COLO829 (cell line): ENCODE results near the gene CD99.

Source experiments
- DNase-seq: peaks from one replicate; pipeline ENCODE4 v3.0.0; 2012; ENCODE audit warnings: low spot score

CD99 gene, protein sequence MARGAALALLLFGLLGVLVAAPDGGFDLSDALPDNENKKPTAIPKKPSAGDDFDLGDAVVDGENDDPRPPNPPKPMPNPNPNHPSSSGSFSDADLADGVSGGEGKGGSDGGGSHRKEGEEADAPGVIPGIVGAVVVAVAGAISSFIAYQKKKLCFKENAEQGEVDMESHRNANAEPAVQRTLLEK

DNA sequence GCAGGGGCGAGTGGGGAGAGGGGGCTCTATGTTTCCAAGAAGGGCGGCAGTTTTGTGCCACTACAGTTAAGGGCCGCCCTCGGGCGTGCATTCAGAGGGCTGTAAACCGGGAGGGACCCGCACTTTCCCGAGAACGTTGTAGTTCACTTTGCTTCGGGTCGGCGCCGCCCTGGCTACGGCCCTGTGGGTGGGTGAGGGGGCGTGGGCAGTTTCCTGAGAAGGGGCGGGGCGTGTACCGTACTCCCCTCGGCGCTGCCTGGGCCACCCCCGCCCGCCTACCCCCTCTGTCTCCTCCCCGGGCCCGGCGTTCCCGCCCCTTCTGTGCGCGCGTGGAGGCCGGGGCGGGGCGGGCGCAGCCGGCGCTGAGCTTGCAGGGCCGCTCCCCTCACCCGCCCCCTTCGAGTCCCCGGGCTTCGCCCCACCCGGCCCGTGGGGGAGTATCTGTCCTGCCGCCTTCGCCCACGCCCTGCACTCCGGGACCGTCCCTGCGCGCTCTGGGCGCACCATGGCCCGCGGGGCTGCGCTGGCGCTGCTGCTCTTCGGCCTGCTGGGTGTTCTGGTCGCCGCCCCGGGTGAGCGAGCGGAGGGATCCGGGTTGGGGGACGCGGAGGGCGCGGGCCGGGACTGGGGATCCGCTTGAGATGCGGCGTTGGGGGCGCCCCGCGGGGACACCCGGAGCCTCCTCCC is at the start of gene CD99:
CD99 (plus strand) TSS at position 440 of the 687 bp plus-strand sequence; CDS start at position 506, 66 bp downstream.
- DNase-seq: peak; percentile 45

DNA sequence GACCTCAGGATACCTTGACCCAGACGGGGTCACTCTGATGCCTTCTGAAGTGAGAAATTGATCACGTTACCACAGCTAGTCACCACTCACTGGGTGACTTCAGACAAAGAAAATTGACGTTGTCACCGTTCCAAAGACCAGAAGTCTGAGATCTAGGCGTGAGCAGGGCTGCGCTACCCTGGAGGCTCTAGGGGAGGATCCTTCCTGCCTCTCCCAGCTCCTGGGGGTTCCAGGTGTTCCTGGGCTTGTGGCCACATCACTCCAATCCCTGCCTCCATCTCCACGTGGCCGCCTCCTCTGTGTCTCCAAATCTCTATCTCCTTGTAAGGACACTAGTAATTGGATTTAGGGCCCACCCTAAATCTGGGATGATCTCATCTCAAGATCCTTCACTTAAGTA is 48.9 kb upstream of the CD99 start:
- no peak for DNase-seq

DNA sequence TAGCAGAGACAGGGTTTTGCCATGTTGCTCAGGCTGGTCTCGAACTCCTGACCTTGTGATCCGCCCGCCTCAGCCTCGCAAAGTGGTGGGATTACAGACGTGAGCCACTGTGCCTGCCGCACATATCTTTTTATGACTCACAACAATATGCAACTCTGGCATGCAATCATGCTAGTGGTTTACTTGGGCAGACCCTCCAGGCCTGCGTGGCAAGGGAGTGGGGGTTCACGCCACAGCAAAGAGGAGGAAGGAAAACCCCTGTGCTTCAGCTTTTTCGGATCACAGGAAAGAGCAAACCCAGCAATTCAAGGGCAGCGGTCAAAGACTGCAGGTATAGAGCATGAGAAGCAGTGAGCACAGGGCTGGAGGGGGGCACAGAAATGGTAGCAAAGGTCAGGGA is 48.3 kb upstream of the CD99 start:
- DNase-seq: no peak

DNA sequence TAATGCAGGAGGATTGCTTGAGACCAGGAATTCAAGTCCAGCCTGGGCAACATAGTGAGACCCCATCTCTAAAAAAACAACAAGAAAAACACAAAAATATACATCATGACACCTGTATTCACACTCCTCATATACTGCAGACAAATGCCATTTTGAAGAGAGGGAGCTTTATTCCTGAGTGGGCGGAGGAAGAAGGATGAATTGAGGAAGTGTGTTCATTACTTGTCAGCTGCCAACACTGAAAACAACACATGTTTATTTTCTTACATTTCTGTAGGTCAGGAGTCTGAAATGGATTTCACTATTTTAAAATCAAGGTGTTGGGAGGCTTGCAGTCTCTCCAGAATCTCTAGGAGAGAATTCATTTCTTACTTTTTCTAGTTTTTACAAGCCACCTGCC is 47.2 kb upstream of the CD99 start:
- no peak for DNase-seq

DNA sequence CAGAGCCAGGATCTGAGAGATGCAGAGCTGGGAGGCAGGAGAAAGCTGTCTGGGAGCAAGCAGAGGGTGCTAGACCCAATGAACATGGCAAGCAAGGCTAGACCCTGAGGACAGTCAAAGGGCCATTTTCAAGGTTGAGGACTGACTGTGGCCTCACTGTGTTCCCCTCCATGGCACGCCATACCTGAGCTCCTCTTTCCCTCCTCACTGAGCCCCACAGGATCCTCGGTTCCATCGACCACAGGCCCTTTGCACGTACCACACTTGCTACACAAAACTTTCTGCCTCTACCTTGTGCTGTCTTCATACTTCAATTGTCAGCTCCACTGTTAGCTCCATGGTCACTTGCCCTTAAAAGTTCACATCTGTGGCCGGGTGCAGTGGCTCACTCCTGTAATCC is 45.5 kb upstream of the CD99 start:
- no peak for DNase-seq

DNA sequence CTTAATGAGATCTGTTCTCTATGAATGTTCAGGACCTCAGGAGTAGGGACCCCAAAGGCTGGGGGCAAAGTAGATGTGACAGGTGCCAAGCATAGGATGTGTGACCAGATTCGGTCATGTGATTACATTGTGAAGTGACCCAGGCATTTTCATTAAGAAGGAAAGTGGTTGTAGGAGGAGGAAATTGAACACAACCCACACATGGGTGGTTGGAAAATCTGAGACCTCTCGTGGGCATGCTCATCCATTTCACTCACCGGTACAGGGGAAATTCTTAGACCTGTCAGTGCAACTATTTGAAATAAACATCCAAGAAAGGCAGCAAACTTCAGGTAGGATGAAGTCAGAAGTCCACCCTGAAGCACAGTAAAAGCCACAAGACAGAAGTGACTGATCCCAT is 43.5 kb upstream of the CD99 start:
- no peak for DNase-seq

DNA sequence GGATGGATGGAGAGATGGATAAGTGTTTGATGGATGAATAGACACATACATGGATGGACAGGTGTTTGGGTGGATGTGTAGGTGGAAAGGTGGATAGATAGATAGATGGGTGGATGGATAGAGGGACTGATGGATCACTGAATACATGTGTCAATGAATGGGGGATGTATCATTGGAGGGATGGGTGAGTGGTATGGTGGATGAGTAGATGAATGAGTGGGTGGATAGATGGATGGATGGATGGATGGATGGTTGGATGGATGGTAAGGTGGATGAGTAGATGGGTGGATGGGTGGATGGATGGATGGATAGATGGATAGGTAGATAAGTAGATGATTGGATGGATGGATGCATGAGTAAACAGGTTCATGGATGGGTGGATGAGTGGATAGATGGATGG is 41.1 kb upstream of the CD99 start:
- DNase-seq: no peak

DNA sequence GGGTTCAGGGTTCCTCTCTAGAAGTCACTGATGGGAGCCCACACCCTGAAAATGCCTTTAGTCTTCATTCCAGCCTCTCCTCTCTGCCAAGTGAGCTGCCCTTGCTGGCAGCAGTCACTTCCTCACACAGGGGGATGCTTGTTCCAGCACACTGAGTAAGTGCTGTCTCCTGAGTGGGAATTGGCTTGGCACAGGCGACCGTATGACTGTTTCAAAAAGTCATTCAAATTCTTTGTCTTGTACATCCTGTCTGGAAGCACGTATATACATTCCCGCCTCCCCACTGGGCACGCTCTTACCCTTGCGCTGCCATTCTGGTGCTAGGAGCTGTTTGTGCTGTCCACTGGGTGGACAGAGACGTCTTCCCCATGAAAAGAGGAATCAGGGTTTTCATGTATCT is 40.2 kb upstream of the CD99 start:
- DNase-seq: no peak

DNA sequence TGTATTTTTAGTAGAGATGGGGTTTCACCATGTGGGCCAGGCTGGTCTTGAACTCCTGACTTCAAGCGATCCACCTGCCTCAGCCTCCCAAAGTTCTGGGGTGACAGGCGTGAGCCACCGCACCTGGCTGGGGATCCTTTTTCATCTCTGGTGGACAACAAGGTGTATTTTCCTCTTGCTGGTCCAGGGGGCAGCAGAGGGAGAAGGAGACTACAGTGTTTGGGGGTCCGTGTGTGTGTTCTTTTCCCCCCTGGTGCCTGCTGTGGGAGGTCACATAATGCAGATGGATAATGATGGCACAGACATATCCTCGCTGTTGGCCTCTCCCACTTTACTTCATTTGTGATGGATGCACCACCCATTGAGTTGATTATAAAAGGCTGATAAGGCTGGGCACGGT is 39.0 kb upstream of the CD99 start:
- DNase-seq: no peak

DNA sequence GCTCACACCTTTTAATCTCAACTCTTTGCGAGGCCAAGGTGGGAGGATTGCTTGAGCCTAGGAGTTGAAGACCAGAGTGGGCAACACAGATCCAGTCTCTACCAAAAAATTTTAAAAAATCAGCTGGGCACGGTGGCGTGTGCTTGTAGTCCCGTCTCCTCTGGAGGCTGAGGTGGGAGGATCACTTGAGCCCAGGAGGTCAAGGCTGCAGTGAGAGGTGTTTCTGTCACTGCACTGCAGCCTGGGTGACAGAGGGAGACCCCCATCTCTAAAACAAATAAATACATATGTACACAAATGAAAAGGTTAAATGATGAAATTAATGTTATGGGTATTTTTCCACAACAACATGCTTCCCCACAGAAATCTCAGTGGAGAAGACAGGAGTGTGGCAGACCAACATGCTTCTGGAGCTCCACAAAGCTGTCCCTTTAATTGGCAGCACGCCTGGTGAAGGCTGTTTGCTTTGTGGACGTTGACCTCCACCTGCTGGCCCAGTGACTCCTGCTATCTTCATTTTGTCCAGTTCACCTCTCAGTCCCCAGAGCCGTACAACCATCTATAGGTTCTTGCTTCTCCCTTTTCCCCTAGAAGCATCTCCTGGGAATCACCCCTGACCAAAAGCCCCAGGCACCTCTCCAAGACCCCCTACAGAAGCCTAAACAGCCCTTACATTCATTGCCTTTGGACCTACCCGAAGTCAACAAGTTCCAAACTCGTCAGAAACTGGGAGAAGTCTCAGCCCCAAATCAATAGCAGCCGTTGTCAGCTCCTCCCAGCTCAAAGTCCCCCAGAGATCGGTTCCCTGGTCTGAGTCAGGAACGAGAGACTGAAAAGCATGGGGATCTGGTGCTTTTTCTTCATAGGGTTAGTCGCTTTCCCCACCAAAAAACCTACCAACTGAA is 36.4 kb upstream of the CD99 start:
- no peak for DNase-seq

DNA sequence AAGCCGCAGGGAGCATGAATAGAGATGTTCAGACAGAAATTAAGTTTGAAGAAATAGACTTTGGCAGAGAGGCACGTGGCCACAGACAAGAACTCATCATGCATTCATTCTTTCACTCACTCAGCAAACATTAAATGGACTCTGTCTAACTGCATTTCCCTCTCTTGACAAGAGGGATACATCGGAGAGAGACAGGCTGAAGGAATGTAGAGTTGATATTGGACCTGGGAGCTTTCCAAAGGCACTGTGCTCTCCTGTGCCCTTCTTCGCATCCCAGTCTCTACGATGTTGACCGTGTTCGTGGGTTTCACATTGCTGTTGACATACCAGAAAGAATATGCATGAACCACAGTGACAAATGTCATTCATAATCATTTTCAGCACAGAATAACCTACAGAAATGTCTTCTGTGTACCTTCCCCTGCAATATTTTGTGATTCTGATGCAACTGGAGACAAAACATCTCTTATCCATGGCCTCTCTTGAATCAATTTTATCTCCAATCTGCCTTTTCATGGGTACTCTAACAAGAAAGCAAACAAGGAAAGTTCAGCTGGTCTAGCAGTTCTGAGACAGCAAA is 34.7 kb upstream of the CD99 start:
- no peak for DNase-seq

DNA sequence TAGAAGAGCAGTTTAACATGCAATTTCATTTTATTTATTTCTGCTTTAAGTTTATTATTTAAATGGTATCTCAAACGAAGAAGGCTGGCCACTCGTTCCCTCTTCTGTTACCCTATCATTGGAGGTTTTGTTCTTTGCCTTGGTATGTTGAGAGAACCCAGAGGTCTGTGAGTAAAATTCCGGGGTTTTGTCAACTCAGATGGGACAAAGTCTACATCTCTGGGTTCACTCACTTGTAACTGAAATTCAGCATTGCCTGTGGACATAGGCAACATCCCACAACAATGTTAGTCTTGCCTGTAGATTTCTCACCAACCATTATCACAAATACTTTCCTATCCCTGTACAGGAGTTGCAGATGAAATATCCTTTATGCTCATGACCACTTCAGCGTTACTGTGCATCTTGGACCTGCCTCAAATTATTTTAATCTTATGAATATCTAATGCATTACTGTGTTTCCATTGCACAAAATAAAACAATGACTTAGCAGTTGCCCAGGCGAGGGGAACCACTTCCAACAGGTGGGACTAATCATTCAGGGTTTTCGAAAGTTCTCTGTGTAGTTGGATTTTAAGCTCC is 33.5 kb upstream of the CD99 start:
- DNase-seq: no peak

DNA sequence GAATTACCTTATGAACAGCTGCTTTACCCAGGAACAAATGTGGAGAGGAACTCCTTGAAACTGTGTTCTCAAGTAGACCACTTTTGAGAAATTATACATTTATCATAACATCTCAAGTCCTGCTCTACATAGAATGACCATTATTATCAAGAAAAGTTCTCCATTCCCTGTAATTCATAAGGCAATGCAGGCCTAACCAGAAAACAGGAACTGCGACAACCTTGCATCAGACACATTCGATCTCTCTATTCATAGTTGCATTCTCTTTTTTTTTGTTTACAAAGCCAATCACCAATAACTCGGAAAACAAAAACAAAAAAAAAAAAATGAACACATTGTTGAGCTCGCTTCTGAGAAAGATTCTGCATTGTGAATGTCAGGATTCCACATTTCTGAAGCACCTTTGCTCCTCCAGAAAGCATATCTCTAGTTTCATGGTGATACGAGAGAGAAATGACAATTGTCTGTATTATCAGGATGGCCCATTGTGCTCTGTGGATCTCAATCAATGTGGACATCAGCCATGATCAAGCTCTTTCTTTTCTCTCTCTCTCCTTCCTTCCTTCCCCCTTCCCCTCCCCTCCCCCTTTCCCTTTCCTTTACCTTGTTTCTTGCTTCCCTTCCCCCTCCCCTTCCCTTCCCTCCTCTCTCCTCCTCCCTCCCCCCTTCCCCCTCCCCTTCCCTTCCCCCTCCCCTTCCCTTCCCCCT is 32.4 kb upstream of the CD99 start:
- no peak for DNase-seq

DNA sequence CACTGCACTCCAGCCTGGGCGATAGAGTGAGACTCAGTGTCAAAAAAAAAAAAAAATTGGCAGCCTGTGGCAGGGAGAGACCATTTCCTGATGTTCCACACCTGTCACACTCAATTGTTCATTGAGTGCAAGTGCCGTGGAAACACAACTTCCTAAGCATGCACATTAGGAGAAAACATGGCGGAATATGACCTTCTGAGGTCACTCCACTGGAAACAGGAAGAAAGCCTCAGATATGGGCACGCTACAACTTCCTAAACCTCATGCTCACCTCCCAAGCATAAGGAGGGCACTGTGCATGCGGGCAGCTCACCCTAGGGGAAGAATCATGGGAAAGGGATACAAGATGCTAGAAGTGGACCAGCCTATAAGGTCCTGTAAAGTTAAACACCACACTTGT is 28.5 kb upstream of the CD99 start:
- no peak for DNase-seq

DNA sequence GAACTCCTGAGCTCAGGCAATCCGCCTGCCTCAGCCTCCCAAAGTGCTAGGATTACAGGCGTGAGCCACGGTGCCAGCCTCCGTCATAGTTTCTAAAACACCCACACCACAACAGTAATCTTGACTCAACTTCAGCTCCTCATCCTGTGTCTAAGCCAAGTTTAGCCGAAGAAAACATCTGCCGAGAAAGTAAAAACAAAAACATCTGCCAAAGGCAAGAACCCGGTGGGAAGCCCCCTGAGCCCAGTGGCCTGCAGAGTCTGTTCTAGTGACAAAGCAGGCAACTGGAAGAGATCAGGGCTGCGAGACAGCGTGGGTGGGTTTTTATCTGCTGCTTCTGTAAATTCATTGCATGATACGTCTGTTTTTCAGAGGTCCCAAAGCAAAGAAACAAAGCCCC is 26.6 kb upstream of the CD99 start:
- no peak for DNase-seq

DNA sequence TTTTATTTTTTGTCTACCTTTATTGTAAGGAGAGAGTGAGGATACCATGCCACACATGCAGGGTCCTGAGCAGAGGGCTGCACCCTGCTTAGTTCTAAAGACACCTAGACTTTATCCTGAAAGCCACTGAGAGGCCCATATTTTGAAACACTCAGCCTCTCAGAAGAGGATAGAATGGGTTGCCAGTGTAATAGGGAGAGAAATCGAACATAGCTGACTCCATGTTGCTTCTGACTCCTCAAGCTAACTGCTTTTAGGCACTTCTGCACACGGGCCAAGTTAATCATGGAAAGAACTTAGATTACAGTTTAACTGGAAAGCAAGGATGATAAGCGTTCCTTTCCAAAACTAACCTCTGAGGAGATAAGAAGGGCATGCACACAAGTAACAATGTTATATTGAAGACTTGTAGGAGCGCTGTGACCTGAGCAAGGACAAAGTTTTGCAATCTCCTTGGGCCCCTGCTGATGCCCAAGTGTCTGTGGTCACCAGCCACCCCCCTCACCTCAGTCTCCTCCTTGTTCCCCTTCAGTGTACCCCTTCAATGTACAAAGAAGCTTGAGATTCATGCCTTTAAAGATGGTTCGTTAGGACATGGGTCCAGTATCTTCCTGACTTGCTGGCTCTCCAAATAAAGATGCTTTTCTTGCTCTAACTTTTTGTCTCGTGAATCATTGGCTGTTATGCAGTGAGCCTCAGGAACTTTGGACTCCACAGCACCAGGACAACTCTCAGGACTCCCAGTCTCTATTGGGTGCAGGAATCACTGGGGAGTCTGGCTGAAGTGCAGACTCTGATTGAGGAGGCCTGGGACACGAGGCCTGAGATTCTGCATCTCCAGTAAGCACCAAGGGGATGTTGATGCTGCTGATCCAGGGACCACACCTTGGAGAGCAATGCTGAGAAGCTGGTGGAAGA is 25.4 kb upstream of the CD99 start:
- DNase-seq: no peak

DNA sequence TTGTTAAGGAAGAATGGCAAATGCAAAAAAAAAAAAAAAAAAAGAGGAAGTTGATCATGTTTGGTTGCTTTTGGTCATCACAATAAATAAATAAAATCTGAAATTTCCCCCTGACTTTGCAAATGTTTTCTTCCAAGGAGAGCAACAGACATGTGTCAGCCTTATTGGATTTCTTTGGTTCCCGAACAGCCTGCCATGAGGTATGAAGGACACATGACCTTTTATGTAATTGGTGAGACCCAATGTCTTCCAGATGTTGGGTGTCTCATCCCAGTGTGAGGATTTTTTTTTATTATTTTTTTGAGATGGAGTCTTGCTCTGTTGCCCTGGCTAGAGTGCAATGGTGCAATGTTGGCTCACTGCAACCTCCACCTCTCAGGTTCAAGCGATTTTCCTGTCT is 24.6 kb upstream of the CD99 start:
- no peak for DNase-seq

DNA sequence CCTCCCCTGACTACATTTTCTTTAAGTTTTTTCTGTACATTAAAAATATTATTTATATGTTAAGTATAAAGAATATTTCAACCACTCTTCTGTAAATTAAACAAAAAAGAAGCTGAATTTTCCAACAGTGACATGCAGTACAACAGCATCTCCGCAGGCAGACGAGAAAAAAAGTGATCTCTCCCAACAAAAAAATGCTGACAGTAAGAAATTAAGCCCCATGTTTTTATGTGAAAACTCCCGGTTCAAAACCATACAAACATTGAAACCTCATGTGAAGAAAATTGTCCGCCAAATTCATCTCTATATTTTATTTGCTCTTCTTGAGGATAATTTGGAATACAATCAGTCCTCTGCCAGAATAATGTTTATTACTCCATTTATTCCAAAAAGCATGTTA is 20.1 kb upstream of the CD99 start:
- DNase-seq: no peak

DNA sequence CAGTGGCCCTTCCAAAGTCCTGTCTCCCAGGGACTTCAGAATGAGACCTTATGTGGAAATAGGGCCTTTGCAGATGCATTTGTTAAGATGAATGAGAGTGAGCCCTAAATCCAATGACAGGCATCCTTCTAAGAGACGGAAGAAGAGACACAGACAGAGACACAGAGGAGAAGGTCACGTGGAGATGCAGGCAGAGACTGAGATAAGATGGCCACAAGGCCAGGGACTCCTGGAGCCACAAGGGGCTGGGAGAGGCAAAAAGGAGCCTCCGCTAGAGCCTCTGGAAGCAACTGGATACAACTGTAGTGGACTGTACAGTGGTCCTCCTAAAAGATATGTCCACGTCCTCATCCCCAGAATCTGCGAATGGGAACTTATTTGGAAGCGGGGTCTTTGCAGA is 19.0 kb upstream of the CD99 start:
- no peak for DNase-seq

DNA sequence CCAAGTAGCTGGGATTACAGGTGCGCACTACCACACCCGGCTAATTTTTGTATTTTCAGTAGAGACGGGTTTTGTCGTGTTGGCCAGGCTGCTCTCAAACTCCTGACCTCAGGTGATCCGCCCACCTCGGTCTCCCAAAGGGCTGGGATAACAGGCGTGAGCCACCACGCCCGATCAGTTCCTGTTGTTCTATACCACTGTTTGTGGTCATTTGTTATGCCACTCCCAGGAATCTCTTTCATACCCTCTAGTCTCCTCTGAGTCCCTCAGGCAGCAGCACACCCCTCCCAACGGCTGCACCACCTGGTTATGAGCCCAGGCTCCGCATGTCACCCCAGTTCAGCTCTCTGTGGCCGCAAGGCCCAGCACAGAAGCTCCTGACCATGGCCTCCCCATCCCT is 17.5 kb upstream of the CD99 start:
- DNase-seq: no peak
